ENCODE measurements around the gene BPIFB6.

GRCh38 chr20:33019465-33020277 lies 11.8 kb upstream of the BPIFB6 start:
- TF ChIP-seq EP300 (IDR thresholded peaks at IDR 0.05; ENCODE audit: borderline replicate concordance) (no peak), CREB1 (IDR thresholded peaks at IDR 0.05; ENCODE audit: low read depth) (no peak), NFIC (IDR thresholded peaks at IDR 0.05) (no peak), YY1 (IDR thresholded peaks at IDR 0.05; ENCODE audit: low read depth) (no peak), ZBTB7A (IDR thresholded peaks at IDR 0.05; ENCODE audit: low read depth) (no peak)
